GM23338 (cell line): ENCODE measurements around the gene PSORS1C1. TPM values are rescaled to one million over a fixed set of nuclear protein-coding genes. Genes with fewer than 3 reads are reported as not detected.

Source experiments
- ATAC-seq: fragments of 200-7000 bp; cut with Tn5 transposase; 3 replicates; pipeline ENCODE4 v1.9.1; 2020
- DNase-seq: peaks from one replicate; pipeline ENCODE4 v3.0.0-alpha.2; 2015; ENCODE audit warnings: low spot score
- H2AFZ ChIP-seq: fragments of 200-600 bp; sonication (generic); 2 replicates; pipeline ENCODE4 v1.8.0; 2016; ENCODE audit warnings: antibody characterized with exemption, mild to moderate bottlenecking, moderate library complexity
- H3F3A ChIP-seq: fragments of 200-600 bp; sonication (generic); replicated peaks from 2 replicates; pipeline ENCODE4 v1.8.0; 2017; ENCODE audit warnings: antibody characterized with exemption, mixed run types, low read depth
- H3K27ac ChIP-seq: fragments of 200-600 bp; sonication (generic); 2 replicates; pipeline ENCODE4 v1.6.1; 2016; ENCODE audit warnings: low read depth
- H3K27me3 ChIP-seq: fragments of 200-600 bp; sonication (generic); 2 replicates; pipeline ENCODE4 v1.8.0; 2016; ENCODE audit warnings: mild to moderate bottlenecking, mixed run types, moderate library complexity; ENCODE audit not compliant: insufficient read depth
- H3K36me3 ChIP-seq: fragments of 200-600 bp; sonication (generic); 2 replicates; pipeline ENCODE4 v1.8.0; 2016; ENCODE audit warnings: mild to moderate bottlenecking; ENCODE audit not compliant: insufficient read depth
- H3K4me1 ChIP-seq: fragments of 200-600 bp; sonication (generic); 2 replicates; pipeline ENCODE4 v1.8.0; 2016; ENCODE audit warnings: mild to moderate bottlenecking, moderate library complexity; ENCODE audit not compliant: insufficient read depth
- H3K4me2 ChIP-seq: fragments of 200-600 bp; sonication (generic); 2 replicates; pipeline ENCODE4 v1.7.1; 2017; ENCODE audit warnings: mixed run types
- H3K4me3 ChIP-seq: fragments of 200-600 bp; sonication (generic); 2 replicates; pipeline ENCODE4 v1.6.1; 2016; ENCODE audit warnings: mixed run types
- H3K79me2 ChIP-seq: fragments of 200-600 bp; sonication (generic); replicated peaks from 2 replicates; pipeline ENCODE4 v1.8.0; 2017; ENCODE audit warnings: mild to moderate bottlenecking; ENCODE audit not compliant: insufficient read depth
- H3K9me2 ChIP-seq: fragments of 200-600 bp; sonication (generic); 2 replicates; pipeline ENCODE4 v1.8.0; 2017; ENCODE audit not compliant: insufficient read depth
- H4K20me1 ChIP-seq: fragments of 200-600 bp; sonication (generic); replicated peaks from 2 replicates; pipeline ENCODE4 v1.8.0; 2017; ENCODE audit warnings: mild to moderate bottlenecking; ENCODE audit not compliant: insufficient read depth
- H3K27ac Mint-ChIP-seq: 2 replicates; pipeline ENCODE4 v1.8.0; 2020; ENCODE audit warnings: inconsistent platforms, mild to moderate bottlenecking, moderate library complexity, mixed read lengths
- H3K27me3 Mint-ChIP-seq: 3 replicates; pipeline ENCODE4 v1.8.0; 2022; ENCODE audit warnings: low read depth, mild to moderate bottlenecking, moderate library complexity, mixed read lengths, inconsistent platforms; ENCODE audit not compliant: insufficient read depth, poor library complexity
- H3K36me3 Mint-ChIP-seq: 3 replicates; pipeline ENCODE4 v1.8.0; 2021; ENCODE audit warnings: low read depth, mild to moderate bottlenecking, inconsistent platforms, moderate library complexity, mixed read lengths
- H3K4me1 Mint-ChIP-seq: 3 replicates; pipeline ENCODE4 v1.8.0; 2020; ENCODE audit warnings: mild to moderate bottlenecking, inconsistent platforms, mixed read lengths
- H3K4me3 Mint-ChIP-seq: 3 replicates; pipeline ENCODE4 v1.8.0; 2021; ENCODE audit warnings: moderate library complexity, mild to moderate bottlenecking, inconsistent platforms, mixed read lengths
- H3K9me3 Mint-ChIP-seq: 3 replicates; pipeline ENCODE4 v1.8.0; 2020; ENCODE audit warnings: moderate library complexity, mild to moderate bottlenecking, inconsistent platforms, mixed read lengths
- CREB1 ChIP-seq: fragments of 250-450 bp; sonication (Bioruptor Pico); IDR thresholded peaks from 2 replicates; pipeline ENCODE4 v1.5.0; 2020; ENCODE audit warnings: low read depth, mild to moderate bottlenecking, moderate library complexity
- ETS1 ChIP-seq: IDR thresholded peaks from 2 replicates; pipeline ENCODE4 v1.6.1; 2016; ENCODE audit warnings: antibody characterized with exemption
- EZH2 ChIP-seq: fragments of 200-600 bp; sonication (generic); IDR thresholded peaks from one replicate; pipeline ENCODE4 v1.8.0; 2017; ENCODE audit warnings: antibody characterized with exemption, mild to moderate bottlenecking, low read depth; ENCODE audit not compliant: unreplicated experiment
- EZH2phosphoT487 ChIP-seq: fragments of 200-600 bp; sonication (generic); IDR thresholded peaks from one replicate; pipeline ENCODE4 v1.8.1; 2018; ENCODE audit warnings: antibody characterized with exemption; ENCODE audit not compliant: unreplicated experiment
- JUNB ChIP-seq: IDR thresholded peaks from one replicate; pipeline ENCODE4 v1.6.1; 2016; ENCODE audit warnings: antibody characterized with exemption; ENCODE audit not compliant: unreplicated experiment
- NANOG ChIP-seq: IDR thresholded peaks from 2 replicates; pipeline ENCODE4 v1.6.1; 2016; ENCODE audit warnings: antibody characterized with exemption, borderline replicate concordance
- POLR2AphosphoS5 ChIP-seq: IDR thresholded peaks from 2 replicates; pipeline ENCODE4 v1.6.1; 2016; ENCODE audit warnings: antibody characterized with exemption, low read depth
- REST ChIP-seq: IDR thresholded peaks from one replicate; pipeline ENCODE4 v1.6.1; 2018; ENCODE audit warnings: antibody characterized with exemption; ENCODE audit not compliant: unreplicated experiment
- STAT1 ChIP-seq: IDR thresholded peaks from one replicate; pipeline ENCODE4 v1.6.1; 2016; ENCODE audit warnings: antibody characterized with exemption; ENCODE audit not compliant: unreplicated experiment
- ZNF114 ChIP-seq: fragments of 250-450 bp; sonication (Bioruptor Pico); IDR thresholded peaks from 2 replicates; pipeline ENCODE4 v1.5.0; 2020; ENCODE audit warnings: mild to moderate bottlenecking, moderate library complexity
- ZNF331 ChIP-seq: fragments of 250-450 bp; sonication (Bioruptor Pico); IDR thresholded peaks from 2 replicates; pipeline ENCODE4 v1.5.0; 2020; ENCODE audit warnings: low read depth, mild to moderate bottlenecking, moderate library complexity
- polyA plus RNA-seq: library from polyadenylated mRNA; unstranded; fragments of >200 nt; fragmentation: Nextera tagmentation; extraction: Ambion mirVana; gene quantifications from 2 replicates; pipeline ENCODE4 v1.2.1, GENCODE V29; 2016
- total RNA-seq: library from RNA; depleted of rRNA; stranded (reverse); fragments of >200 nt; shearing (Covaris generic); gene quantifications from 2 replicates; pipeline ENCODE4 v1.2.3, GENCODE V29; 2014
- TF ChIP-seq, protein P1 (sequence below), 2 experiments: fragments of 200-600 bp in 1 of 2; sonication (generic) in 1 of 2; conservative IDR thresholded peaks; 2 replicates each; pipeline versions ENCODE4 v1.5.1 to v1.6.1; 2016 to 2017; ENCODE audit warnings: antibody characterized with exemption in 2 of 2, low read depth in 2 of 2, mild to moderate bottlenecking in 2 of 2, moderate library complexity in 1 of 2
- TF ChIP-seq, protein P2 (sequence below): fragments of 250-450 bp; sonication (Bioruptor Pico); IDR thresholded peaks from 2 replicates; pipeline ENCODE4 v1.5.0; 2020; ENCODE audit warnings: mild to moderate bottlenecking, moderate library complexity

PSORS1C1 gene
- total and polyA plus RNA-seq, 2 experiments from 2014 or later = not detected

GRCh38 chr6:31145386-31145785, 30.8 kb downstream of the PSORS1C1 start:
- no peaks in the 10 kb centered on the region for H3K27me3 ChIP-seq
- H3F3A ChIP-seq = no peaks in the 10 kb centered on the region
- no peak for ATAC-seq
- Mint-ChIP-seq H3K4me3 (no peak overlapping the region), H3K27ac (no peak overlapping the region), H3K9me3 (no peaks in the 10 kb centered on the region), H3K4me1 (peaks cover 19% of the 10 kb centered on the region), H3K36me3 (peaks cover 46% of the 10 kb centered on the region), H3K27me3 (peaks cover 8% of the 10 kb centered on the region)
- H3K36me3 ChIP-seq = peaks cover 7% of the 10 kb centered on the region
- no peaks in the 10 kb centered on the region; the same call in 1 of the 2 replicates for H3K4me1 ChIP-seq
- H3K9me2 ChIP-seq = no peaks in the 10 kb centered on the region
- H3K79me2 ChIP-seq = no peaks in the 10 kb centered on the region
- no peak overlapping the region for H2AFZ ChIP-seq
- TF ChIP-seq JUNB (no peak), CREB1 (no peak), EZH2 (no peak), POLR2AphosphoS5 (no peak), ZNF331 (CRISPR knock-in tag) (no peak), REST (no peak), ZNF114 (CRISPR knock-in tag) (no peak), STAT1 (no peak), ETS1 (no peak), EZH2phosphoT487 (no peak), NANOG (no peak)
- TF ChIP-seq, protein P1, sequence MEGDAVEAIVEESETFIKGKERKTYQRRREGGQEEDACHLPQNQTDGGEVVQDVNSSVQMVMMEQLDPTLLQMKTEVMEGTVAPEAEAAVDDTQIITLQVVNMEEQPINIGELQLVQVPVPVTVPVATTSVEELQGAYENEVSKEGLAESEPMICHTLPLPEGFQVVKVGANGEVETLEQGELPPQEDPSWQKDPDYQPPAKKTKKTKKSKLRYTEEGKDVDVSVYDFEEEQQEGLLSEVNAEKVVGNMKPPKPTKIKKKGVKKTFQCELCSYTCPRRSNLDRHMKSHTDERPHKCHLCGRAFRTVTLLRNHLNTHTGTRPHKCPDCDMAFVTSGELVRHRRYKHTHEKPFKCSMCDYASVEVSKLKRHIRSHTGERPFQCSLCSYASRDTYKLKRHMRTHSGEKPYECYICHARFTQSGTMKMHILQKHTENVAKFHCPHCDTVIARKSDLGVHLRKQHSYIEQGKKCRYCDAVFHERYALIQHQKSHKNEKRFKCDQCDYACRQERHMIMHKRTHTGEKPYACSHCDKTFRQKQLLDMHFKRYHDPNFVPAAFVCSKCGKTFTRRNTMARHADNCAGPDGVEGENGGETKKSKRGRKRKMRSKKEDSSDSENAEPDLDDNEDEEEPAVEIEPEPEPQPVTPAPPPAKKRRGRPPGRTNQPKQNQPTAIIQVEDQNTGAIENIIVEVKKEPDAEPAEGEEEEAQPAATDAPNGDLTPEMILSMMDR (conservative IDR thresholded peaks at IDR 0.05; ENCODE audit: low read depth in 2 of 2) = no peak
- TF ChIP-seq, protein P2, sequence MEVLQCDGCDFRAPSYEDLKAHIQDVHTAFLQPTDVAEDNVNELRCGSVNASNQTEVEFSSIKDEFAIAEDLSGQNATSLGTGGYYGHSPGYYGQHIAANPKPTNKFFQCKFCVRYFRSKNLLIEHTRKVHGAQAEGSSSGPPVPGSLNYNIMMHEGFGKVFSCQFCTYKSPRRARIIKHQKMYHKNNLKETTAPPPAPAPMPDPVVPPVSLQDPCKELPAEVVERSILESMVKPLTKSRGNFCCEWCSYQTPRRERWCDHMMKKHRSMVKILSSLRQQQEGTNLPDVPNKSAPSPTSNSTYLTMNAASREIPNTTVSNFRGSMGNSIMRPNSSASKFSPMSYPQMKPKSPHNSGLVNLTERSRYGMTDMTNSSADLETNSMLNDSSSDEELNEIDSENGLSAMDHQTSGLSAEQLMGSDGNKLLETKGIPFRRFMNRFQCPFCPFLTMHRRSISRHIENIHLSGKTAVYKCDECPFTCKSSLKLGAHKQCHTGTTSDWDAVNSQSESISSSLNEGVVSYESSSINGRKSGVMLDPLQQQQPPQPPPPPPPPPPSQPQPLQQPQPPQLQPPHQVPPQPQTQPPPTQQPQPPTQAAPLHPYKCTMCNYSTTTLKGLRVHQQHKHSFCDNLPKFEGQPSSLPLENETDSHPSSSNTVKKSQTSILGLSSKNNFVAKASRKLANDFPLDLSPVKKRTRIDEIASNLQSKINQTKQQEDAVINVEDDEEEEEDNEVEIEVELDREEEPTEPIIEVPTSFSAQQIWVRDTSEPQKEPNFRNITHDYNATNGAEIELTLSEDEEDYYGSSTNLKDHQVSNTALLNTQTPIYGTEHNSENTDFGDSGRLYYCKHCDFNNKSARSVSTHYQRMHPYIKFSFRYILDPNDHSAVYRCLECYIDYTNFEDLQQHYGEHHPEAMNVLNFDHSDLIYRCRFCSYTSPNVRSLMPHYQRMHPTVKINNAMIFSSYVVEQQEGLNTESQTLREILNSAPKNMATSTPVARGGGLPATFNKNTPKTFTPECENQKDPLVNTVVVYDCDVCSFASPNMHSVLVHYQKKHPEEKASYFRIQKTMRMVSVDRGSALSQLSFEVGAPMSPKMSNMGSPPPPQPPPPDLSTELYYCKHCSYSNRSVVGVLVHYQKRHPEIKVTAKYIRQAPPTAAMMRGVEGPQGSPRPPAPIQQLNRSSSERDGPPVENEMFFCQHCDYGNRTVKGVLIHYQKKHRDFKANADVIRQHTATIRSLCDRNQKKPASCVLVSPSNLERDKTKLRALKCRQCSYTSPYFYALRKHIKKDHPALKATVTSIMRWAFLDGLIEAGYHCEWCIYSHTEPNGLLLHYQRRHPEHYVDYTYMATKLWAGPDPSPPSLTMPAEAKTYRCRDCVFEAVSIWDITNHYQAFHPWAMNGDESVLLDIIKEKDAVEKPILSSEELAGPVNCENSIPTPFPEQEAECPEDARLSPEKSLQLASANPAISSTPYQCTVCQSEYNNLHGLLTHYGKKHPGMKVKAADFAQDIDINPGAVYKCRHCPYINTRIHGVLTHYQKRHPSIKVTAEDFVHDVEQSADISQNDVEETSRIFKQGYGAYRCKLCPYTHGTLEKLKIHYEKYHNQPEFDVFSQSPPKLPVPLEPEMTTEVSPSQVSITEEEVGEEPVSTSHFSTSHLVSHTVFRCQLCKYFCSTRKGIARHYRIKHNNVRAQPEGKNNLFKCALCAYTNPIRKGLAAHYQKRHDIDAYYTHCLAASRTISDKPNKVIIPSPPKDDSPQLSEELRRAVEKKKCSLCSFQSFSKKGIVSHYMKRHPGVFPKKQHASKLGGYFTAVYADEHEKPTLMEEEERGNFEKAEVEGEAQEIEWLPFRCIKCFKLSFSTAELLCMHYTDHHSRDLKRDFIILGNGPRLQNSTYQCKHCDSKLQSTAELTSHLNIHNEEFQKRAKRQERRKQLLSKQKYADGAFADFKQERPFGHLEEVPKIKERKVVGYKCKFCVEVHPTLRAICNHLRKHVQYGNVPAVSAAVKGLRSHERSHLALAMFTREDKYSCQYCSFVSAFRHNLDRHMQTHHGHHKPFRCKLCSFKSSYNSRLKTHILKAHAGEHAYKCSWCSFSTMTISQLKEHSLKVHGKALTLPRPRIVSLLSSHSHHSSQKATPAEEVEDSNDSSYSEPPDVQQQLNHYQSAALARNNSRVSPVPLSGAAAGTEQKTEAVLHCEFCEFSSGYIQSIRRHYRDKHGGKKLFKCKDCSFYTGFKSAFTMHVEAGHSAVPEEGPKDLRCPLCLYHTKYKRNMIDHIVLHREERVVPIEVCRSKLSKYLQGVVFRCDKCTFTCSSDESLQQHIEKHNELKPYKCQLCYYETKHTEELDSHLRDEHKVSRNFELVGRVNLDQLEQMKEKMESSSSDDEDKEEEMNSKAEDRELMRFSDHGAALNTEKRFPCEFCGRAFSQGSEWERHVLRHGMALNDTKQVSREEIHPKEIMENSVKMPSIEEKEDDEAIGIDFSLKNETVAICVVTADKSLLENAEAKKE (CRISPR knock-in tag) = no peak
- no peak for DNase-seq
- no peak overlapping the region for H3K4me3 ChIP-seq
- H4K20me1 ChIP-seq = no peaks in the 10 kb centered on the region
- H3K4me2 ChIP-seq = no peak overlapping the region
- no peak overlapping the region for H3K27ac ChIP-seq
